22Rv1 (cell line): ENCODE data around the gene ANKRD36B.
"Not testable (repeated sequence)": the region's sequence is repeated elsewhere in the genome, so short reads cannot be mapped to it uniquely, and the experiment has no call there.

Experiments
- CTCF ChIP-seq: fragments of 450-650 bp; IDR thresholded peaks from 2 replicates; pipeline ENCODE4 v1.5.1; 2017; ENCODE audit warnings: mild to moderate bottlenecking
- ZFX ChIP-seq: fragments of 450-650 bp; IDR thresholded peaks from 2 replicates; pipeline ENCODE4 v1.6.1; 2017; ENCODE audit warnings: antibody characterized with exemption, borderline replicate concordance

GRCh38 chr2:97523816-97524215 lies 65.9 kb downstream of the ANKRD36B start:
- TF ChIP-seq CTCF, ZFX: not testable (repeated sequence)
